ENCODE data around the gene NMRAL1.
A peak's percentile ranks its signal among the peaks of the same experiment; 100 is the strongest.

The NMRAL1 gene

GRCh38 chr16:4486126-4486893 lies 11.9 kb upstream of the NMRAL1 start:
- in situ Hi-C loops (cut with MboI; ENCODE audit: low sequenced_read_pairs, unreplicated experiment), result no loop called here
- no peak for DNase-seq (ENCODE audit: low spot score)

GRCh38 chr16:4481963-4482362 lies 7.5 kb upstream of the NMRAL1 start:
- no peak for DNase-seq (ENCODE audit: low spot score)
- in situ Hi-C loops (cut with MboI; ENCODE audit: low sequenced_read_pairs, unreplicated experiment), result no loop called here
- no peak for TF ChIP-seq CTCF (IDR thresholded peaks at IDR 0.05; ENCODE audit: borderline replicate concordance, control extremely low read depth, extremely low read depth, insufficient read depth, missing control alignments)

More at GRCh38 chr16:4486126-4486893, 11.9 kb upstream of the NMRAL1 start:
- no peak for TF ChIP-seq CTCF (IDR thresholded peaks at IDR 0.05; ENCODE audit: borderline replicate concordance, control extremely low read depth, extremely low read depth, insufficient read depth, missing control alignments)

GRCh38 chr16:4481526-4481925 lies 7.1 kb upstream of the NMRAL1 start:
- TF ChIP-seq CTCF (IDR thresholded peaks at IDR 0.05; ENCODE audit: borderline replicate concordance, control extremely low read depth, extremely low read depth, insufficient read depth, missing control alignments), result no peak
- in situ Hi-C loops (cut with MboI; ENCODE audit: low sequenced_read_pairs, unreplicated experiment), result no loop called here

GRCh38 chr16:4477966-4478365 lies 3.5 kb upstream of the NMRAL1 start:
- in situ Hi-C loops (cut with MboI; ENCODE audit: low sequenced_read_pairs, unreplicated experiment), result no loop called here
- no peak for DNase-seq (ENCODE audit: low spot score)
- no peak for TF ChIP-seq CTCF (IDR thresholded peaks at IDR 0.05; ENCODE audit: borderline replicate concordance, control extremely low read depth, extremely low read depth, insufficient read depth, missing control alignments)

More at GRCh38 chr16:4481526-4481925, 7.1 kb upstream of the NMRAL1 start:
- DNase-seq (ENCODE audit: low spot score), result no peak

GRCh38 chr16:4475880-4476788 lies 1.7 kb upstream of the NMRAL1 start, which contains the start of gene HMOX2:
HMOX2 (plus strand) TSS chr16:4476398; CDS start chr16:4505525, 29,127 bp downstream.
- in situ Hi-C loops (cut with MboI; ENCODE audit: low sequenced_read_pairs, unreplicated experiment), result no loop called here
- peak; percentile 63 for TF ChIP-seq CTCF (IDR thresholded peaks at IDR 0.05; ENCODE audit: borderline replicate concordance, control extremely low read depth, extremely low read depth, insufficient read depth, missing control alignments)
- DNase-seq (ENCODE audit: low spot score), result peak; percentile 98

- TF ChIP-seq CTCF (IDR thresholded peaks at IDR 0.05; ENCODE audit: borderline replicate concordance, control extremely low read depth, extremely low read depth, insufficient read depth, missing control alignments), result no peak
- in situ Hi-C loops (cut with MboI; ENCODE audit: low sequenced_read_pairs, unreplicated experiment), result no loop called here
- no peak for DNase-seq (ENCODE audit: low spot score)
Observed at GRCh38 chr16:4472880-4473279, 1.5 kb downstream of the NMRAL1 start.

All from GM13976 (cell line).